Subcutaneous adipose tissue (tissue), 4 donors: ENCODE measurements around the gene MEAK7. TPM values are rescaled to one million over a fixed set of nuclear protein-coding genes. Genes with fewer than 3 reads are reported as not detected.

Source experiments
- CTCF ChIP-seq: fragments of 450-650 bp; IDR thresholded peaks from one replicate; pipeline ENCODE4 v1.5.1; 2016; ENCODE audit warnings: low read depth, mild to moderate bottlenecking, control low read depth, antibody characterized with exemption, moderate library complexity
- total RNA-seq, 4 donors: library from RNA; depleted of rRNA; stranded (reverse); fragments of >200 nt; gene quantifications; one replicate each; pipeline ENCODE4 v1.1.0, GENCODE V29; 2016

The MEAK7 gene
- total RNA-seq, 4 donors from 2014 or later, result 4.2 to 14.3 (median 11.8) TPM

- no peak for TF ChIP-seq CTCF
Observed at GRCh38 chr16:84467256-84467655, 37.2 kb downstream of the MEAK7 start.

- no peak for TF ChIP-seq CTCF
Observed at GRCh38 chr16:84466692-84467091, 37.8 kb downstream of the MEAK7 start.

GRCh38 chr16:84465154-84465553, 39.3 kb downstream of the MEAK7 start:
- TF ChIP-seq CTCF, result no peak

- no peak for TF ChIP-seq CTCF
Observed at GRCh38 chr16:84464116-84464515, 40.3 kb downstream of the MEAK7 start.

GRCh38 chr16:84463221-84463620, 41.2 kb downstream of the MEAK7 start:
- no peak for TF ChIP-seq CTCF

GRCh38 chr16:84462296-84463210, 41.9 kb downstream of the MEAK7 start:
- TF ChIP-seq CTCF, result no peak

GRCh38 chr16:84461413-84462295, 42.8 kb downstream of the MEAK7 start:
- TF ChIP-seq CTCF, result no peak
